ENCODE measurements around the gene PEX3.
"Not testable (repeated sequence)": the region's sequence is repeated elsewhere in the genome, so short reads cannot be mapped to it uniquely, and the experiment has no call there.

The PEX3 gene

GRCh38 chr6:143449082-143449713 is 1.4 kb upstream of the PEX3 start:
- DNase-seq = no peak

GRCh38 chr6:143449714-143450452 is 722 bp upstream of the PEX3 start:
- DNase-seq = no peak

DNA sequence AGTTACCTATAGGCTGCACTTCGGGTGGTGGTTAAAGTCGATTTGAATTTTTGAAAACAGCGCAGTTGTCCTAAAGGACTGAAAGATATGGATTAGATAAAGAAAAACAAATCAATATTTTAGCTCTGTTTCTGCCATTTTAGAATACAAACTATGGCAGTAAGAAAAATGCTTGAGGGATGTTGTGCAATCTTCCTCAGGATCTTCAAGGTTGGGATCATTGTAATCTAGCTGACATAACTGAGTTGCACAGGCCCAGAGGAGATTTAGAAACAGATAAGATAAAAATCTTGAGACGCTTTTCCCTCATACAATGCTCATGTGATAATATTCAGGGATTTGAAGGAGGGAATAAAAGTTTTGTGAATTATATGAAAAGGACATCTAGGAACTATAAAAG is 926 bp downstream of the PEX3 start:
- DNase-seq = no peak

DNA sequence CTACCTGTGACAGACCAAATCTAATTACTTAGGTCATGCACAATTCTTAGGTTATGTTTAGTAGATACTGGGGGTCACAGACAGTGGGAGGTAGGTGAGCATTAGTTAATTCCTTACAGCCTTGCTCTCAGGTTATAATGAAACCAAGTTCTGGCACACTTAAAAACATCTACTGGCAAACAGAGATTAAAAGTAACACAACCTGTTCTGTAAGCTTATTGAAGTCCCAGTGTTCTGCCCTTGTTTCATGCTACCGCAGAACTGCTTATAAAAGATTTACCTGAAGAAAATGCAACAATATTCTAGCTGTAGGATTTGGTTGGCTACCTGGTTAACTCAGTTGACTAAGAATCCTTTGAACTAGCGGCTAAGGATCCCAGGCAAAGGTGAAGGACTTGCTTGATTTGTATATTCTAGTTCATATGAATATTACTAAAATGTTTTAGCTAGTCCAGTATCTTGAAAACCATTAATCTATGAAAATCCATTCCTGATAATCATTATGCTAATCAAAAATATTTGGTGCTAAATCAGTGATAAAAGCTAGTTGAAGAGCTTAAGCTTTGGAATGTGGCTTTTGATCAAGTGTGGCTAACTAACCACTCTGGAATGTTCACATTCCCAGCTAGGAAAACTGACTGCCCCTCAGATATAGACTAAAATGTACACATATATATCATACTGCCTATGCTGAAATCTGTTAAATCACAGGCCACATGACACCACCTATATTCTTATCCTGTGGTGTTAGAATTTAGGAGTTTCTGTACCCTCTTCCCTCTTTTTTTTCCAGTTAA is 7.2 kb downstream of the PEX3 start:
- DNase-seq = no peak

DNA sequence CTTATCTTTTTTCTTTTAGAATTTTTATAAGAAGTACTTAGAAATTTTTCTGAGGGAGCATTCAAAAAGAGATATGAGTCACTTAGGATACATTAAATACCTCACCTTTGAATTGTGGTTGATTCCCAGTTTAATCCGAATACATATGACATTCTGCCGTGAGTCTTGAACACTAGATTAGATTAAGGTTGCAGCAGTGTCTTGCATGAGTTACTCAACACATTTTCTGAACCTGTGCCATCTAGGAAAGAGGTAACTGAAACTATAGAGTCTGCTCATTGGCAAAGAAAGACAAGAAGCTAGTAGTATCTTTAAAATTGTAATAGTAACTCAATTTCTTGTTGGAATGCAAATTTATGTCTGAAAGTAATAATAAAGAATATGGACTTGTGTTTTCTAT is 14.9 kb downstream of the PEX3 start:
- DNase-seq = no peak

DNA sequence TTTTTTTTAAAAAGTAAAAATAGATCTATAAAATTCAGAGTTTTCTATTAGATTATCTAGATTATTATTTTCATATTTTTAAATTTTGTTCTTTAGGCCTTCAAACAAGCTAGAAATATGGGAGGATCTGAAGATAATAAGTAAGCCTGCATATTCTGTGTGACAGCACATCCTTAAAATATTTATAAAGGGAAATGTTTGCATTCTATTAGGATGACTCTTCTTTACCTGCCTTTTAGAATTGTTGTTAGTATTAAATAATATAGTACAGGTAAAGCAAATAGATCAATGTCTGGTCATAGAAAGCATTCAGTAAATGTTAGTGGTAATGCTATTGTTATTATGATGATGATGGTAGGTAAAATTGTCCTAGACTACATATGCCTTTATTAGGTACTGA is 17.4 kb downstream of the PEX3 start:
- no peak for DNase-seq

GRCh38 chr6:143468823-143469222 is 18.2 kb downstream of the PEX3 start:
- DNase-seq = not testable (repeated sequence)

DNA sequence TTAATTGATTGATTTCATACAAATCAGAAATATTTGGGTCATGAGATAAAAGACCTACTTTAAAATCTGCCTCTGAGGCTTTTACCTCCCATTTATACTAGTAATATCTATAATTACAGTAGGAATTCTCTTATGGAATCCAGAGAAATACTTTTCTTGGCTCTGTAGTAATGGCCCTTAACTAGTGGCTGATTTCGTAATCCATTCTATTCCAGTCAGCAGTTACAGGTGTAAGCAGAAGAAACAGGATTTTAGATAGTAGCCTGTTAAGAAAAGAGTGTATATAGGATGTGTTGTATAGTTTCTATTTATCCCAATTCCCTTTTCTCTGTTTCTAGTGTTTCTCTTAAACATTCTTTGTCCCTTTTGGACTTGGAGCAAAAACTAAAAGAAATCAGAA is 21.2 kb downstream of the PEX3 start:
- DNase-seq = no peak

DNA sequence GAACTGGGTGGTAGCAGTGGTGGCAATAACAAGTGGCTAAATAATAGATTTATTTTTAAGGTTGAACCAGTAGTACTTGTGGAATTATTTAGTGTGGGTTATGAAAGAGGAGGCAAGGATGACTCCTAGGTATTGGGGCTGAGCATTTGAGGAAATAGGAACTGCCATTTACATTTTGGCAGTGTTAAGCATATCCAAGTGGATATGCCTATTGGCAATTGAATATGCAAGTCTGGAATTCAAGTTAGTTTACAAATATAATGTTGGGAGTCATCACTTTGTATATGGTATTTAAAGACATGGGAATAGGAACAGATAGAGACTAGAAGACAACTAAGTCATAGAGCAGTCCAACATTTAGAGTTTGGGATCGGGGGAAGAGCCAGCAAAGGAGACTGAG is 25.9 kb downstream of the PEX3 start:
- DNase-seq = no peak

GRCh38 chr6:143478479-143479062 is 28.0 kb downstream of the PEX3 start:
- DNase-seq = no peak

- DNase-seq = no peak
Observed at GRCh38 chr6:143482593-143482992, 32.0 kb downstream of the PEX3 start.

- no peak for DNase-seq
Observed at GRCh38 chr6:143485967-143486366, 35.4 kb downstream of the PEX3 start.

DNA sequence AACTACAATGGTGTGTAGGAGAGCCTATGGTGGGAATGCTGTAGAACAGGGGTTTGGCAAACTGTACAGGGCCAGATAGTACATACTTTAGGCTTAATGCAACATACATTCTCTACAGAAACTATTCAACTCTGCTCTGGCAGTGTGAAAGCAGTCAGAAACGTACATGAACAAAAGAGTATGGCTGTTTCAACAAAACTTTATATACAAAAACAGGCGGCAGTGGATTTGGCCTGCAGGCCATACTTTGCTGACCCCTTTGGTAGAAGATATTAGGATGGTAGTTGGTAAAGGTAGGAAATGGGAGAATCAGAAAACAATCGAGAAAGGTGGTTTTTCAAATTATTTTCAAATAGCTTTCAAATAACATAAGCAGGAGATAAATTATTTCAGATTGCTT is 36.1 kb downstream of the PEX3 start:
- no peak for DNase-seq

GRCh38 chr6:143490244-143490643 is 39.6 kb downstream of the PEX3 start:
- no peak for DNase-seq

- DNase-seq = no peak
Observed at GRCh38 chr6:143490775-143491174, 40.2 kb downstream of the PEX3 start.

GRCh38 chr6:143496974-143497373 is 46.4 kb downstream of the PEX3 start:
- no peak for DNase-seq

DNA sequence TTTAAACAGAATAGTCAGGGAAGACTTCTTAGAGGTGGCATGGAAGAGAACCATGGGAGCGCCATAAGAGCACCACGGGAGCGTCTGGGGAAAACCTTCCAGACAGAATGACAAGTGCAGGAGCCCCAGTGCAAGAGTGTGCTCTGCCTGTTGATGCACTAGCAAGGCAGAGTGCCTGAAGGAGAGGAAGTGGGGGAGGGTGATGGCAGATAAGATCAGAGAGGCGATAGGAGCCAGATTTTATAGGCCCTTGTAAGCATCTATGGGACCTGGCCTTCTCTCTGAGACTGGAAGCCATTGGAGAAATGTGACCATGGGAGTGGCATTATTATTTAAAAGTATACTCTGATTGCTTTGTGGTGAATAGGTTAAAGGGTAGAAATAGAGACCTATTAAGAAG is 47.8 kb downstream of the PEX3 start:
- no peak for DNase-seq

DNA sequence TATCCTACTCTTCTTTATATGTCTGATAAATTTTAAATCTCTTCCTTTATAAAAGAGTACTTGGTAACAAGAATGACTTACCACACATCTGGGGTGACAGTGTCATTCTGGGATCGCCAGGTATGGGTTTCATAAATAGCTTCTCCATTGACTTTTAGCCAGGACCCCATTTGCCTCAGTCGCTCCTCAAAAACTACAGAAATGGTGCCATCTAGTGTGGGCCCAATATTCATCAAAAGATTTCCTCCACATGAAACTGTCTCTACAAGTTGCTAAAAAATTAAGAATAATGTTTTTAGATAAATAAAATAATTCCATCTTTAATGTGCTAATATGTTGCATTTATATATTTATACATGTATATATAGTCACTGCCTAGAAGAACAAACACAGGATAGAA is 51.2 kb downstream of the PEX3 start:
- no peak for DNase-seq

DNA sequence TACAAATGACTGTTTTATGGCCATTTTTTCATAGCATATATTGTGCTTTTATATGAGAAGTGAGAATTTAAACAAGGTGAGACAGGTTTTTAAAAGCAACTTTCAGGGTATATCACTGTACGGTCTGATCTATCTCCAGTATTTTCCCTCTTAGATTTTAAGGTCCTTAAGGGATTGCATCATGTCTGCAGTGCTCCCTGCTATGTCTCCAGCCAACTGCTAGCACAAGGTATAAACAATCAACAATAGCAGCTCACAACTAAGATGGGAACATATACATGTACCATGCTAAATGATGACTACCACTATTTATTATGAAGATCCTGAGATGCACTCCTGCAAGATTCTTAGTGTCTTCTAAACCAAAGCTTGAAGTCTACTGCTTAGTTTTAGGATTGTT is 53.8 kb downstream of the PEX3 start:
- DNase-seq = no peak

- no peak for DNase-seq
Observed at GRCh38 chr6:143505111-143505510, 54.5 kb downstream of the PEX3 start.

DNA sequence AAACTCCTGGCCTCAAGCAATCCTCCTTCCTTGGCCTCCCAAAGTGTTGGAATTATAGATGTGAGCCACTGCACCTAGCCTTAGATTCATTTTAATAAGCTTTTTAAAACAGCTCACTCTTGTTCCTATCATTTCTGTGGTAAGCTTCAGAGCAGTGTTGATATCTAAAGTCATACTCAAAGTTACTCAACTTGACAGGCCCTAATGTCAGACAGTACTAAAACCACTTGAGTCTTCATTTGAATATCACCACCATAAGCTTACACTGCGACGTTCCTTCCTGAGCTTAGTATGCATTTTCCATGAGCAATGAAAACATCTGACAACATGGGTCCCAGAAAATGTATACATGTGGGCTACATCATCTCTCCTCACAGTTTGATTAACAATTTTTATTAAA is 54.9 kb downstream of the PEX3 start:
- no peak for DNase-seq

- no peak for DNase-seq
Observed at GRCh38 chr6:143506199-143506598, 55.6 kb downstream of the PEX3 start.

GRCh38 chr6:143506620-143507019 is 56.0 kb downstream of the PEX3 start:
- no peak for DNase-seq
